GM13976 (cell line): ENCODE measurements around the gene TM9SF4.

Source experiments
- DNase-seq: peaks from one replicate; pipeline ENCODE4 v3.0.0; 2012; ENCODE audit warnings: low spot score
- CTCF ChIP-seq: IDR thresholded peaks from 2 replicates; pipeline ENCODE4 v1.5.1; 2012; ENCODE audit warnings: borderline replicate concordance, mild to moderate bottlenecking; ENCODE audit not compliant: insufficient read depth; ENCODE audit errors: extremely low read depth, missing control alignments, control extremely low read depth
- in situ Hi-C: fragments of 300-500 bp; cut with MboI; formaldehyde crosslinking; loops from one replicate; pipeline ENCODE4 v1.12.0; 2022; ENCODE audit warnings: low sequenced_read_pairs, mixed read lengths, inconsistent platforms; ENCODE audit not compliant: unreplicated experiment

Gene TM9SF4

GRCh38 chr20:32141465-32141980, 32.0 kb downstream of the TM9SF4 start:
- TF ChIP-seq CTCF = no peak
- DNase-seq = no peak
- in situ Hi-C loops = no loop called here

- in situ Hi-C loops = no loop called here
- no peak for TF ChIP-seq CTCF
- no peak for DNase-seq
Measured at GRCh38 chr20:32142088-32142487, 32.6 kb downstream of the TM9SF4 start.

- in situ Hi-C loops = no loop called here
- DNase-seq = no peak
- no peak for TF ChIP-seq CTCF
Measured at GRCh38 chr20:32142991-32143390, 33.5 kb downstream of the TM9SF4 start.

GRCh38 chr20:32144898-32145662, 35.6 kb downstream of the TM9SF4 start:
- TF ChIP-seq CTCF = no peak
- in situ Hi-C loops = no loop called here
- no peak for DNase-seq

- TF ChIP-seq CTCF = no peak
- in situ Hi-C loops = no loop called here
Measured at GRCh38 chr20:32149566-32150170, 40.2 kb downstream of the TM9SF4 start.

GRCh38 chr20:32150291-32150848, 40.9 kb downstream of the TM9SF4 start:
- no peak for TF ChIP-seq CTCF
- DNase-seq = no peak
- in situ Hi-C loops = no loop called here

More at GRCh38 chr20:32149566-32150170, 40.2 kb downstream of the TM9SF4 start:
- DNase-seq = no peak
